Measurements from ENCODE around the gene AURKAIP1. TPM values are rescaled to one million over a fixed set of nuclear protein-coding genes. Genes with fewer than 3 reads are reported as not detected.

AURKAIP1 gene
- total and polyA plus RNA-seq, 8 donors, result 50.9 to 281 (median 140) TPM

DNA sequence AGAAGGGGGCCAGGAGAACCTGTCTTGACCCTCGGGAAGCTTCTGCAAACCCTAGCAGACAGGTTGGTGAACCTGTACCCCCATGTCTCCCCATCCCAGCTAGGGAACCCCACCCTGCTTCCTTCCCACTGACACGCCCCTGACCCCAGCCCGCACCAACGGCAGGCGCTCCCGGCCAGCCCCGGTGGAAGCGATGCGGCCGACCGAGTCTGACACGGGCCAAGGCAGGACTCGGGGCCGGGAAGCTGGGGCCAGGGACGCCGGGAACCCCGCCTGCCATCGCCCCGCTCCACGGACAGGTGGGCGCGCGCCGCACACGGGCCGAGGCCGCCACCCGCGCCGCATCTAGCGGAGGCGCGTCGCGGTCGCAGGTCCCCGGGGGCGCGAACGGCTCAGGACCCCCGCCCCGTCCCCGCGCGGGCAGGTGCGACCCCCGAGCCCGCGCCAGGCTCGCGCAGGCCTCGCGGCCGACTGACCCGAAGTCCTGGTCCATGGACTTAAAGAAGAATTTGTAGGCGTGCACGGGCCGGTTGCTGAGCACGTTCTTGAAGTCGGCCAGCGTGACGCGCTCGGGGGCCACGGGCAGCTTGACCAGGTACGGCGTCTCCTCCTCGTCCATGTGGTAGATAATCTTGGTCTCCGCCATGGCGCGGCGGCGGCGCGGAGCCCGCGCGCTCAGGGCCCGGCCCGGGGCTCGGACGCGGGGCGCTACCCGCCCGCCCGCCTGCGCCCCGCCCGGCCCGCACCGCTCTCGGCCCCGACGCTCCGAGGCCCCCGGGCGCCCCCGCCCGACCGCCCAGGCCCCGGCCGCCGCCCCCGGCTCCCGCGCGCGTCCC, 26.4 kb downstream of the AURKAIP1 start:
- H3K27ac ChIP-seq, result peak overlapping the region; percentile 82 to 92 (median 86)
- peaks cover 0 to 23% (median 11%) of the 10 kb centered on the region in 3 donors for H3K27me3 ChIP-seq
- peak in 1 of 2 donors; percentile 77 for DNase-seq
- peaks cover 0 to 9% (median 4%) of the 10 kb centered on the region in 4 donors for H3K36me3 ChIP-seq
- peaks cover 59 to 73% (median 72%) of the 10 kb centered on the region in 4 donors for H3K4me1 ChIP-seq
- intact Hi-C loops (cut with DNase I; ENCODE audit: low total_unique reads), result no loop called here
- H3K4me3 ChIP-seq, result peak overlapping the region; percentile 63 to 74 (median 72)
- TF ChIP-seq, protein P1, sequence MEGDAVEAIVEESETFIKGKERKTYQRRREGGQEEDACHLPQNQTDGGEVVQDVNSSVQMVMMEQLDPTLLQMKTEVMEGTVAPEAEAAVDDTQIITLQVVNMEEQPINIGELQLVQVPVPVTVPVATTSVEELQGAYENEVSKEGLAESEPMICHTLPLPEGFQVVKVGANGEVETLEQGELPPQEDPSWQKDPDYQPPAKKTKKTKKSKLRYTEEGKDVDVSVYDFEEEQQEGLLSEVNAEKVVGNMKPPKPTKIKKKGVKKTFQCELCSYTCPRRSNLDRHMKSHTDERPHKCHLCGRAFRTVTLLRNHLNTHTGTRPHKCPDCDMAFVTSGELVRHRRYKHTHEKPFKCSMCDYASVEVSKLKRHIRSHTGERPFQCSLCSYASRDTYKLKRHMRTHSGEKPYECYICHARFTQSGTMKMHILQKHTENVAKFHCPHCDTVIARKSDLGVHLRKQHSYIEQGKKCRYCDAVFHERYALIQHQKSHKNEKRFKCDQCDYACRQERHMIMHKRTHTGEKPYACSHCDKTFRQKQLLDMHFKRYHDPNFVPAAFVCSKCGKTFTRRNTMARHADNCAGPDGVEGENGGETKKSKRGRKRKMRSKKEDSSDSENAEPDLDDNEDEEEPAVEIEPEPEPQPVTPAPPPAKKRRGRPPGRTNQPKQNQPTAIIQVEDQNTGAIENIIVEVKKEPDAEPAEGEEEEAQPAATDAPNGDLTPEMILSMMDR (IDR thresholded peaks at IDR 0.05), result no peak
- TF ChIP-seq POLR2AphosphoS5 (IDR thresholded peaks at IDR 0.05) (no peak), POLR2A (IDR thresholded peaks at IDR 0.05) (no peak), EP300 (IDR thresholded peaks at IDR 0.05) (no peak)
- H3K9me3 ChIP-seq, result no peaks in the 10 kb centered on the region
- WGBS, 5 donors, result 0 to 1% (median 1%) methylated on average over 1 to 109 of the region's 109 CpGs

DNA sequence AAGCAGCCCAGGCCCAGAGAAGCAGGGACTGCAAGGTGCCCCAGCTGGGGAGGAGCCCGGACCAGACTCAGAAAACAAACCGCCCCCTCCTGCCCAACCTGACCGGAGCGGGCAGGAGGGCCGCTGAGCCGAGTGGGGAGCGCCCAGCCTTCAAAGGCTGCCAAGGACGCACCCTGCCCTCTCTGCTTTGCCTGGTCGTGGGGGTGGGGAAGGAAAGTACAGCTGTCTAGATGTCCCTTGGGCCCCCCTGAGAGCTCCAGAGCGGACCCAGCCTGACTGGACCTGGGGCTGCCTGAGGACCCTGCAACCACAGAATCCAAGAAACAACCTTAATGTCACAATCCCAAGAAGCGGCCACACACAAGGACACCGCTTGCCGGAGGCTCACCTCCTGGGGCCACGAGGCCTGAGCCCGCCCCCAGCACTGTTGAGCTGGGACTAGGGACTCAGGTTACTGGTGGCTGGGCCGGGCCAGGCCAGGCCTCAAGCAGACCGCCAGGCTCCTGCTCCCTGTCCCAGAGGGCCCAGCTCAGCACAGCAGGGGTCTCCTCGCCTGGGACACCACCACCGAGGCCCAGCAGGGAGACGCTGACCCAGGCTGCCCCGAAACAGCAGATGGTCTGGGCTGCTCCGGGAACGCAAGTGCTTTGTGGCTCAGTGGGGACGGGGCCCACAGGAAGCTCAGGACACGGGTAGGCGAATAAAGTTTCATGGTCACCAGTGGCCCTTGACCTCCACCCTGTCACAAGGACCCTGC, 27.2 kb downstream of the AURKAIP1 start:
- peaks cover 51 to 73% (median 71%) of the 10 kb centered on the region in 4 donors for H3K4me1 ChIP-seq
- peaks cover 0 to 15% (median 3%) of the 10 kb centered on the region in 3 donors for H3K27me3 ChIP-seq
- WGBS, 5 donors, result 17 to 33% (median 22%) methylated on average over 9 to 26 of the region's 26 CpGs
- H3K4me3 ChIP-seq, result peak overlapping the region; percentile 63 to 74 (median 72)
- intact Hi-C loops (cut with DNase I; ENCODE audit: low total_unique reads), result no loop called here
- no peaks in the 10 kb centered on the region for H3K9me3 ChIP-seq
- H3K36me3 ChIP-seq, result peaks cover 0 to 1% (median under 1%) of the 10 kb centered on the region in 4 donors
- peak overlapping the region; percentile 82 to 92 (median 86) for H3K27ac ChIP-seq
- peak; percentile 77 to 85 for DNase-seq
- TF ChIP-seq POLR2AphosphoS5 (IDR thresholded peaks at IDR 0.05), result peak in 1 of 3 donors; percentile 40
- TF ChIP-seq, protein P1 (IDR thresholded peaks at IDR 0.05), result no peak

DNA sequence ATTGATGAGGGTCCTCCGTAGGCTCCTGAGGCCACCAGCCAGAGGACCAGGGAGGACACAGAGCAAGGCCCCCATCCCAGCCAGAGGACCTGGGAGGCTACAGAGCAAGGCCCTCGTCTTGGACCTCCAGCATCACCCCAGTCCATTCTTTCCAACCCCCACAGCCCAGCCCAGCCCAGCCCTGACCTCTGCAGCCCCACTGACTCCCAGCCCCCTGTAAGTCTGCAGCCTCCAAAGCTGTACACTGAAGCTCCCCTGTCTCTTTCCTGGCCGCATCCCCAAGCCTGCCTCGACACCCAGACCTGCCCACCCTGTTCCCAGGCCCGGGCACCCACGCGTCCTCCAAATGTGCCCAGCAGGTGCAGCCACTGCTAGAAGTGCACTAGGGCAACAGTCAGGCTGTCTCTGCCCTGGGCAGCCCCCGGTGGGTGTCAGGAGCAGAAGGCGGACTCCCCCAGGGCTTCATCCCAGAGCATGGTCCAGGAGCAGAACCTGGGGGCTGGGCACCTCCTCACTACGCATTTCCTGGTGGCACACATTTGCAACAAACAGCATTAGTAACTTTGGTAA, 27.9 kb downstream of the AURKAIP1 start:
- TF ChIP-seq EP300 (IDR thresholded peaks at IDR 0.05), result no peak
- H3K27me3 ChIP-seq, result peaks cover 0 to 7% (median 0%) of the 10 kb centered on the region in 3 donors
- no peak for DNase-seq
- H3K4me3 ChIP-seq, result peak overlapping the region; percentile 63 to 74 (median 72)
- peaks cover 0 to 5% (median 3%) of the 10 kb centered on the region in 4 donors for H3K36me3 ChIP-seq
- 40 to 77% (median 56%) methylated on average over 9 to 10 of the region's 10 CpGs for WGBS, 5 donors
- H3K27ac ChIP-seq, result peak overlapping the region; percentile 82 to 92 (median 86)
- H3K9me3 ChIP-seq, result no peaks in the 10 kb centered on the region
- intact Hi-C loops (cut with DNase I; ENCODE audit: low total_unique reads), result no loop called here
- H3K4me1 ChIP-seq, result peaks cover 50 to 70% (median 67%) of the 10 kb centered on the region in 4 donors

DNA sequence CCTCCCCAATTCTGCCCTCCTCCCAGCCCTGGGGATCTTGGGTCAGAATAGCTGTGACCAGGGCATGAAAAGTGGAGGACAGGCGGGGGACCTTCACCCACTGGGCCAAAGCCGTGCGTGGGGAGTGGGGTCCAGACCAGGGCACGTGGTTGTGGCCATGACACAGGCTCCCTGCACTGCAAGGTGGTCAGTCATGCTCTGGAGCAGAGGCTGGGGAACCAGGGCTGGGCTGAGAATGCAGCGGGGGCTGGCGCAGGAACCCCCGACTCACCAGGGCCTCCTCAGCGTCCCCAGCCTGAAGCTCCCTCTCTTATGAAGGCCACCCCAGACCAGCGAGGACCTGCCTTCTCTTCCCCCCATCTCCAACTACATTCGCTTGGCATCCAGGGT, 28.5 kb downstream of the AURKAIP1 start:
- Histone ChIP-seq H3K9me3 (no peaks in the 10 kb centered on the region), H3K27me3 (peaks cover 0 to 1% (median 0%) of the 10 kb centered on the region in 3 donors), H3K4me1 (peaks cover 47 to 64% (median 61%) of the 10 kb centered on the region in 4 donors), H3K4me3 (peak overlapping the region in 2 of 4 donors; percentile 72 to 74), H3K36me3 (peaks cover 5 to 11% (median 9%) of the 10 kb centered on the region in 4 donors), H3K27ac (peak overlapping the region; percentile 82 to 92 (median 86))
- DNase-seq, result no peak
- WGBS, 5 donors, result 79 to 90% (median 87%) methylated on average over 9 to 10 of the region's 10 CpGs
- intact Hi-C loops (cut with DNase I; ENCODE audit: low total_unique reads), result no loop called here
- TF ChIP-seq, protein P1 (IDR thresholded peaks at IDR 0.05), result no peak
- TF ChIP-seq EP300 (IDR thresholded peaks at IDR 0.05) (no peak), POLR2AphosphoS5 (IDR thresholded peaks at IDR 0.05) (no peak), POLR2A (IDR thresholded peaks at IDR 0.05) (no peak)

All from stomach (tissue), 9 donors.